Measurements from ENCODE around the gene HES6.
"Not testable (repeated sequence)": the region's sequence is repeated elsewhere in the genome, so short reads cannot be mapped to it uniquely, and the experiment has no call there.

HES6 gene

DNA sequence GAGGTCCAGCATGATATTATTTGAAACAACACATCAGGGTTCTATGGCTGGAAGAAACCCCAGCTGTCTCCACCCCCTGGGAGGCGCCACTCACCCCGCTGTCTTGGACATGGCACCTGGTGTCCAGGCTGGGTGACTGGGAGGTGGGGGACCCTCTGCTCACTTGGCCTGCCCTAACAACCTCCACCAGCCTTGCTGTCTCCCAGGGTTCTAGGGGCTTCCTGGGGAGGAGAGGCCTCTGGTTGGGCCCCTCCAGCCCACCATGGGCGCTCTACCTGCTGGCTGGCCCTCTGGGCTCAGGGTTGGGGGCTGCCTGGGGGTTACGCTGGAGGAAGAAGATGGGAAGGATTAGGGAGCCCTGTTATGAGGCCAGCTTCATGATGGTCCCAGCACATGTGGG lies 32.3 kb upstream of the HES6 start:
- DNase-seq (ENCODE audit: extremely low spot score): no peak
- TF ChIP-seq, protein P1, sequence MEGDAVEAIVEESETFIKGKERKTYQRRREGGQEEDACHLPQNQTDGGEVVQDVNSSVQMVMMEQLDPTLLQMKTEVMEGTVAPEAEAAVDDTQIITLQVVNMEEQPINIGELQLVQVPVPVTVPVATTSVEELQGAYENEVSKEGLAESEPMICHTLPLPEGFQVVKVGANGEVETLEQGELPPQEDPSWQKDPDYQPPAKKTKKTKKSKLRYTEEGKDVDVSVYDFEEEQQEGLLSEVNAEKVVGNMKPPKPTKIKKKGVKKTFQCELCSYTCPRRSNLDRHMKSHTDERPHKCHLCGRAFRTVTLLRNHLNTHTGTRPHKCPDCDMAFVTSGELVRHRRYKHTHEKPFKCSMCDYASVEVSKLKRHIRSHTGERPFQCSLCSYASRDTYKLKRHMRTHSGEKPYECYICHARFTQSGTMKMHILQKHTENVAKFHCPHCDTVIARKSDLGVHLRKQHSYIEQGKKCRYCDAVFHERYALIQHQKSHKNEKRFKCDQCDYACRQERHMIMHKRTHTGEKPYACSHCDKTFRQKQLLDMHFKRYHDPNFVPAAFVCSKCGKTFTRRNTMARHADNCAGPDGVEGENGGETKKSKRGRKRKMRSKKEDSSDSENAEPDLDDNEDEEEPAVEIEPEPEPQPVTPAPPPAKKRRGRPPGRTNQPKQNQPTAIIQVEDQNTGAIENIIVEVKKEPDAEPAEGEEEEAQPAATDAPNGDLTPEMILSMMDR (IDR thresholded peaks at IDR 0.05; ENCODE audit: control extremely low read depth, extremely low read depth, low read depth, missing control alignments): no peak
- ChIA-PET POLR2A (no interaction called here), CTCF (interaction anchor here (8.6 kb wide), 1 partner anchor 9 kb away, joined by 56 read pairs; no protein-coding TSS in a partner anchor)

DNA sequence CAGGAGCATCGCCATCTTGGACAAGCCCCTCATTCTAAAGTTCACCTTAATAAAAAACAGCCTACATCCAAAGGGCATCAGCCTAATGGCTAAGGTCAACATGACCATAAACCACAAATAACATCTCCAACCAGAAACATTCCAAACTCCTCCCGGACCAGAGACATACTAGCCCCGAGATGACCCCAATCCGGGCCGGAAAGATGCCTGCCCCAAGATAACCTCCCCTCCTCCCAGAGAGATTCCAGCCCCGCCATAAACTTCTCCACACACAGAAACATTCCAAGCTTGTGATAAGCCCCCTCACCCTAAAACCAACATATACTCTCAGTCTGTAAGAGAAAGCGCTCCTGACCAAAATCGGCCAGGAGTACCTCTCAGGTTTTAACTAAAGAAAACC lies 31.8 kb upstream of the HES6 start:
- DNase-seq (ENCODE audit: extremely low spot score); POLR2A ChIA-PET: not testable (repeated sequence)
- CTCF ChIA-PET: interaction anchor here (8.6 kb wide), 1 partner anchor 8 kb away, joined by 56 read pairs; no protein-coding TSS in a partner anchor

DNA sequence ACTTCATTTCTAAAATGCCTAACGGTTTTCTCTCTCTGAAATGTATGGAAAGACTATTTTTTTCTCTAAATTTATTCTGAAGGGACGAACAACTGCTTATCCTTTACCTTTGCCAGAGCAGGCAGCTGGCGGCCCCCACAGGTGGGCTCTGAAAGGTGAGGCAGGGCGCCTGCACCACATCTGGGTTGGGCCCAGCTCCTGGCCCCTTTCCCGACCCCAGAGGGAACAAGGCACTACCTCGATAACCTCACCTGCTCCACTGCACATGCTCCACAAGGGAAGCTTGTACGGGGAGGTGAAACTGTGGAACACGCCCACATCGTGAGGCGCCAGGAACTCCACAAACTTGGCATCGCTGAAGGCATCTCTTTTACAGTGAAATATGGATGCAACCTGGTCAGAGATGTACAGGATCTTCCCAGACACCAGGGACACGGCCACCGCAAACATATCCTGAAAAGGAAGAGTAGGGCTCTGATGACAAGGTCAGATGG lies 31.3 kb upstream of the HES6 start:
- no peak for DNase-seq (ENCODE audit: extremely low spot score)
- ChIA-PET CTCF (interaction anchor here (1.1 to 8.6 kb wide), 2 partner anchors 8 to 12 kb away, joined by 3 to 56 read pairs; no protein-coding TSS in a partner anchor), POLR2A (no interaction called here)
- TF ChIP-seq, protein P1 (IDR thresholded peaks at IDR 0.05; ENCODE audit: control extremely low read depth, extremely low read depth, low read depth, missing control alignments): no peak

DNA sequence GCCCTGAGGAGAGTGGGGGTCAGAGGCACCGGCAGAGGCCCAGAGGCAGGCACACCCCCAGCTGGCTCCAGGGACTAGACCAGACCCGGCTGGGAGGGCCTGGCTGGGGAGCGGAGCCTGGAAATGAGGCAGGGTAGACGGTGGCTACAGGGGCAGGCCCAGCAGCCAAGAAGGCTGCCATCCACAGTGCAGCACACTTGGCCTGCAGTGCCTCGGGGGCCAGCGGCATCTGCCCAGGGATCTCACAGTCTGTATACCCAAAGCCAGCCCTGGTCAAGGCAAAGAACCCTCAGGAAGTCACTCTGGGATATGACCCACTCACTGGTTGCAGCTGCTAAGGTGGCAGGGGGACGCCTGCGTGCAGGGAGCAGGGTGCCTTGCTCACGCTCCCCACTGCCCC lies 30.8 kb upstream of the HES6 start:
- CTCF ChIA-PET: interaction anchor here (1.1 kb wide), 1 partner anchor 12 kb away, joined by 3 read pairs; no protein-coding TSS in a partner anchor
- no peak for DNase-seq (ENCODE audit: extremely low spot score)
- POLR2A ChIA-PET: no interaction called here
- TF ChIP-seq, protein P1 (IDR thresholded peaks at IDR 0.05; ENCODE audit: control extremely low read depth, extremely low read depth, low read depth, missing control alignments): no peak

GRCh38 chr2:238269741-238270140 lies 29.9 kb upstream of the HES6 start:
- POLR2A ChIA-PET: no interaction called here
- TF ChIP-seq, protein P1 (IDR thresholded peaks at IDR 0.05; ENCODE audit: control extremely low read depth, extremely low read depth, low read depth, missing control alignments): no peak
- DNase-seq (ENCODE audit: extremely low spot score): no peak
- CTCF ChIA-PET: interaction anchor here (1.1 kb wide), 1 partner anchor 13 kb away, joined by 3 read pairs; no protein-coding TSS in a partner anchor

DNA sequence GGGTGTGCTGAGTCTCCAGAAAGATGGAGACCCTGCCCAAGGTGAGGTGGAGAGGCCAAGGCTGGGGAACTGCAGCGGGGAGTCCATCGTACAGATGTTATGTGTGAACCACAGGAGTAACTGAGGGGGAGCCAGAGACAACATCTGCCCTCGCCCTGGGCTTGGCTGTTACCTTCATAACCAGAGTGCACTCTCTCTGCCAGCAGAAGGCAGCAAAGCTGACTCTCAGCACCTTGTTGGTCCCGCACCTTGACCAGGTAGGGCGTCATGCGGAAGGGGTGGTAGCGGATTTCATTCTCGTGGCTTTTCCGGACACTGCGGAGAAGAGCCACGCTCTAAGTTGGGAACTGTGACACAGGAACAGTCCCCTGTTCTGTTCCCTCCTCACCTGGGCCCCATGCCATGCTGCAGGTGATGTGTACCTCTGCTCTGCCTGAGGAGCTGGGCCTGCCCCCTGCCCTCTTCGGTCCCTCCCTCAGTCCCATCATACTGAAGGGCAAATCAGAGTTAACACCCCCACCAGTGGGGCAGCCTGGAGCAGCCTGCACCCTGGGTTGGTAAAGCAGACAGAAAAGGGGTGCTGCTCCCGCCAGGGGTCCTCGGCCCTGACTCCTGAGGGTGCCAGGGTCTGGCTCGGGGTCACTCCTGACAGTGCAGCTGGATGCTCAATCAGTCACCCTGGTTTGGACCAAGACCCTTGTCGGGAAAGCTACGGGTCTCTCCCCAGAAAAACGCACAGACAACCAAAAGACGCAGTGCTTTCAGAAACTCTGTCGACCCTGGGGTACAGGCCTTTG lies 28.2 kb upstream of the HES6 start:
- no peak for DNase-seq (ENCODE audit: extremely low spot score)
- ChIA-PET CTCF (no interaction called here), POLR2A (no interaction called here)
- TF ChIP-seq, protein P1 (IDR thresholded peaks at IDR 0.05; ENCODE audit: control extremely low read depth, extremely low read depth, low read depth, missing control alignments): no peak

- ChIA-PET CTCF (interaction anchor here (1.2 kb wide), 1 partner anchor 755 kb away, joined by 3 read pairs; no protein-coding TSS in a partner anchor), POLR2A (no interaction called here)
- DNase-seq (ENCODE audit: extremely low spot score): no peak
- TF ChIP-seq, protein P1 (IDR thresholded peaks at IDR 0.05; ENCODE audit: control extremely low read depth, extremely low read depth, low read depth, missing control alignments): no peak
Observed at GRCh38 chr2:238267341-238267710, 27.5 kb upstream of the HES6 start.

Measured in GM10248 (cell line).